Epithelial cell of esophagus (primary cell): ENCODE results near the gene EXD1.
"Not testable (repeated sequence)": the region's sequence is repeated elsewhere in the genome, so short reads cannot be mapped to it uniquely, and the experiment has no call there.

Source experiments
- DNase-seq: peaks from one replicate; pipeline ENCODE4 v3.0.0; 2010; ENCODE audit warnings: low read depth
- H3K4me3 ChIP-seq: 2 replicates; pipeline ENCODE4 v1.5.1; 2011; ENCODE audit warnings: mild to moderate bottlenecking, low read length, control low read depth
- TF ChIP-seq, protein P1 (sequence below): IDR thresholded peaks from 2 replicates; pipeline ENCODE4 v1.5.1; 2011; ENCODE audit warnings: low read depth, mild to moderate bottlenecking, low read length, control low read depth, inconsistent platforms; ENCODE audit not compliant: insufficient read depth; ENCODE audit errors: missing control alignments

Gene EXD1

DNA sequence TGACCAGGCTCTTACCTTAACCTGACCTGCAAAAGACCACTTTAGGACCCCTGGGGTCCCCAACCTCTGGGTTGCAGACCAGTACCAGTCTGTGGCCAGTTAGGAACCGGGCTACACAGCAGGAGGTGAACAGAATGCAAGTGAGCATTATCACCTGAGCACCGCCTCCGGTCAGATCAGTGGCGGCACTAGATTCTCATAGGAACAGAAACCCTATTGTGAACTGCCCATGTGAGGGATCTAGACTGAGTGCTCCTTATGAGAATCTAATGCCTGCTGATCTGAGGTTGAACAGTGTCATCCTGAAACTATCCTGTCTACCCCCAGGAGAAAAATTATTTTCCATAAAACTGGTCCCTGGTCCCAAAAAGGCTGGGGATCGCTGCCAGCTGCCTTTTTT is 20.9 kb upstream of the EXD1 start:
- H3K4me3 ChIP-seq, result no peak overlapping the region
- TF ChIP-seq, protein P1, sequence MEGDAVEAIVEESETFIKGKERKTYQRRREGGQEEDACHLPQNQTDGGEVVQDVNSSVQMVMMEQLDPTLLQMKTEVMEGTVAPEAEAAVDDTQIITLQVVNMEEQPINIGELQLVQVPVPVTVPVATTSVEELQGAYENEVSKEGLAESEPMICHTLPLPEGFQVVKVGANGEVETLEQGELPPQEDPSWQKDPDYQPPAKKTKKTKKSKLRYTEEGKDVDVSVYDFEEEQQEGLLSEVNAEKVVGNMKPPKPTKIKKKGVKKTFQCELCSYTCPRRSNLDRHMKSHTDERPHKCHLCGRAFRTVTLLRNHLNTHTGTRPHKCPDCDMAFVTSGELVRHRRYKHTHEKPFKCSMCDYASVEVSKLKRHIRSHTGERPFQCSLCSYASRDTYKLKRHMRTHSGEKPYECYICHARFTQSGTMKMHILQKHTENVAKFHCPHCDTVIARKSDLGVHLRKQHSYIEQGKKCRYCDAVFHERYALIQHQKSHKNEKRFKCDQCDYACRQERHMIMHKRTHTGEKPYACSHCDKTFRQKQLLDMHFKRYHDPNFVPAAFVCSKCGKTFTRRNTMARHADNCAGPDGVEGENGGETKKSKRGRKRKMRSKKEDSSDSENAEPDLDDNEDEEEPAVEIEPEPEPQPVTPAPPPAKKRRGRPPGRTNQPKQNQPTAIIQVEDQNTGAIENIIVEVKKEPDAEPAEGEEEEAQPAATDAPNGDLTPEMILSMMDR, result no peak
- DNase-seq, result no peak

DNA sequence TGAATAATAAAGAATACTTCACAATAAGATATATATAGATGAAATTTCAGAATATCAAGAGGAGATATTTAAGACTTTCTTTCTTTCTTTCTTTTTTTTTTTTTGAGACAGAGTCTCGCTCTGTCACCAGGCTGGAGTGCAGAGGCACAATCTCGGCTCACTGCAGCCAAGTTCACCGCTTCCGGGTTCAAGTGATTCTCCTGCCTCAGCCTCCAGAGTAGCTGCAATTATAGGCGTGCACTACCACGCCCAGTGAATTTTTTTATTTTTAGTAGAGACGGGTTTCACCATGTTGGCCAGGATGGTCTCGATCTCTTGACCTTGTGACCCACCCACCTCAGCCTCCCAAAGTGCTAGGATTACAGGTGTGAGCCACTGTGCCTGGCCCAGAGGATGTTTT is 20.2 kb upstream of the EXD1 start:
- H3K4me3 ChIP-seq, DNase-seq: not testable (repeated sequence)

DNA sequence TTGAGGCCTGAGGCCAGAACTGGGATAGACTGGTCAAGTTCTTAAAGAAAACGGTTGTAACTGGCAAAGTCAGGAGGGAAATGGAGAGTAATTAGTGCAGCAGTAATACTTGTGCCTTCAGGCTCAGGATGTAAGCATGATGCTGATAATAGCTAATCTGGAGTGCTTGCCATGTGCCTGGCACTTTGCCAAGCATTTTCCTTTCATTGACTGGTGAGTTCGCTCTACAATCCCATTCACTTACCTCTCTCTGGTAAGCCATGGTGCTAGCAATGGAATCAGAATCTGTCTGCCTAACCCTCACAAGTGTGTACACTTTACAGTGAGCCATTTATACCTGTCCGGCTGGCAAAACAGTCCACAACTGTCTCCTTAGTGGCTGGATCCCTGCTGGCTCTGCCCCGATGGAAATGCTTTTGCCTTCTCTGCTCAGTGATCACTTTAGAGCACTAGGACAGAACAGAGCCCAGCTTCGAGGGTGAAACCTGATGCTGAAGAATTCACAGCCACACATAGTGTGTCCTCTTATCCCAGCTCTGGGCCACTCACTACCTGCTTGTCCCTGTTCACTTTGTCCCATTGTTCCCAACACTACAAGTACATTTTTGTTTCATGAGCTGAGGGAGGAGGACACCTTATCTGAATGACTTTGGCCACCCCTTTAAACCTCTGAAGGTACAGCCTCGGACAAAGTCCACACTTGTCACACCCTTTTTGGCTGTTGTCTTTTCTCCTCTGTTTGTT is 10.8 kb upstream of the EXD1 start:
- DNase-seq, result peak; percentile 38

DNA sequence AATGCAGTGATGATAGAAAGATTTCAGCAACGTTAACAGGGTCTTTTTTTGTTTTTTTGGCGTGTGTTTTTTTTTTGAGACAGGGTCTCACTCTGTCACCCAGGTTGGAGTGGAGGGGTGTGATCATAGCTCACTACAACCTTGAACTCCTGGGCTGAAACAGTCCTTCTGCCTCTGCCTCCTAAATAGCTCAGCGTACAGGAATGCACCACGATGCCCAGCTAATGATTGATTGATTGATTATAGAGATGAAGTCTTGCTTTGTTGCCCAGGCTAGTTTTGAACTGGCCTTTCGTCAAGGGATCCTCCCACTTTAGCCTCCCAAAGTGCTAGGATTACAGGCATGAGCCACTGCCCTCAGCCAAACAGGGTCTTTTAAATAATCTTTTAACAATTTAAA is 7.5 kb upstream of the EXD1 start:
- H3K4me3 ChIP-seq, result no peak overlapping the region
- TF ChIP-seq, protein P1, result no peak
- DNase-seq, result no peak

More for the DNA sequence above, 10.8 kb upstream of the EXD1 start:
- no peak overlapping the region for H3K4me3 ChIP-seq
- TF ChIP-seq, protein P1, result no peak

DNA sequence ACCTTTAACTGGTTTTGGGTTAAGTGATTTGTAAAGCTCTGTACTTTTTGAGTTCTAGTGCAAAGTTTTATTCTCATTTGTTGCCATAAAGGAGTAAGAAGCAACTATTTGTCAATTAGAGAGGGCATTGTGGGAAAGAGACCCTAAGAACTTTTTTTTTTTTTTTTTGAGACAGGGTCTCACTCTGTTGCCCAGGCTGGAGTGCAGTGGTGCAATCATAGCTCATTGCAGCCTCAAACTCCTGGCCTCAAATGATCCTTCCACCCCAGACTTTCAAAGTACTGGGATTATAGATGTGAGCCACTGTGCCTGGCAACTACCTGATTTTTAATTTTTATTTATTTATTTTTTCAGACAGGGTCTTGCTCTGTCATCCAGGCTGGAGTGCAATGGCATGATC is 5.4 kb upstream of the EXD1 start:
- DNase-seq, result no peak
- TF ChIP-seq, protein P1, result no peak
- no peak overlapping the region for H3K4me3 ChIP-seq

DNA sequence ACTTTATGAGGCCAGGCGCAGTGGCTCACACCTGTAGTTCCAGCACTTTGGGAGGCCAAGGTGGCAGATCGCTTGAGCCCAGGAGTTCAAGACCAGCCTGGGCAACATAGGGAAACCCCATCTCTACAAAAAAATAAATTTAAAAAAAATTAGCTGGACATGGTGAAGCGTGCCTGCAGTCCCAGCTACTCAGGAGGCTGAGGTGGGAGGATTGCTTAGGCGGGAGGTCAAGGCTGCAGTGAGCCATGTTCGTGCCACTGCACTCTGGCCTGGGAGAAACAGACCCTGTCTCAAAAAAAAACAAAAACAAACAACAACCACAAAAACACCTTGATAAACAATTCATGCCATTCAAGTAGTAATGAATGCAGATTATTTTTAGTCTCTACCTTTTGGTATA is 4.7 kb upstream of the EXD1 start:
- not testable (repeated sequence) for H3K4me3 ChIP-seq, DNase-seq

DNA sequence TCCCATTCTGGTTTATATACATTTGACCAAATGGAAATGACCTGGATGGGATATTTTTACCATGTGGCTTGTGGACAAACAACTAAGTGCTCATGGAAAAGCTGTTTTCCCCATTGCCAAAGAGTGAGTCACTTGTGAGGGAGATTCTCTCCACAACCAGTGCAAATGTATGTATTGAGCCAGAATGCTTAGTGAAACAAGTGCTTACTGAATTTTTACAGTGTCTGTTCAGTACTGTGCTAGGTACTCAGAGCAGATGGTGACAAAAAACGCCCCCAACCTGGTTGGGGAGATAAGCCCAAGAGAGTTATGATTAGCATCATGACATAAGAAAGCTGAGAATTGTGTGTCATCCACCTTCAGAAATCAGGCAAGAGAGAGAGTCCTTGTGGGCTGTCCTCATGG is 2.8 kb upstream of the EXD1 start:
- TF ChIP-seq, protein P1, result no peak
- no peak overlapping the region for H3K4me3 ChIP-seq
- DNase-seq, result peak; percentile 82

DNA sequence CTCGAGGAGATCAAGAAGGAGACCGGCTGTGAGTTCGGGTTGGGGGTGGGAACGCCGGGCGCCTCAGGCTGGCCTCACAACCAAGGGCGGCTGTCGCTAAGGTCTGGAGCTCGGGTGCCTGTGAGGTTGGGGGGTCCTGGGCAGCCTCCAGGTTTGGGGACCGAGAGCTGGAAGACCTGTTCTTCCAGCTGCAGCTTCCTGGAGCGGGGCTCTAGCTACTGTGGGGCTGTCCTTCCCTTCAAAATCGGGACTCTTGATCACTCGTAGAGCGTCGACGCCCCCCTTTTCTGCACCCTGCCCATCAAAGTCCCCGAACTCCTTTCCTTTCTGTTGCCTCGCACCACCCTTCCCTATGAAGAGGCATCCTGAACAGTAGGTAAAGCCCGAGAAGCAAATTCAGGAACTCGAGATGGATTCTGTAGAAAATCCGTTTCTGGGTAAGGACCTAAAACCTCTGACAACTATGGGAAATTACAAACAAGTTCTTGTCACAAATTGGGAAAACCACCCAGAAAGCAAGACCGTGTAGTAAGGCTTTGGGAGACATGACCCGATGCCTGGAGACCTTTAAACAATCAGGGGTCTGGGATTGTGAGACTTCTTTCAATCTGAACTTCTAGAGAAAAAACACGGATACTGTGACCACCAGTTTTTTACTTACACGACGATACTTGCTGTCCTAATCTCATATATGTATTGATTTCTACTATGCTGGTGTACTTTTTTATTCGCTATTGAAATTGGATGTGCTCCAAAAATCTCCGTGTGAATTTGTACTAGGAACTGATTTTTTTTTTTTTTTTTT is 1.1 kb upstream of the EXD1 start:
- TF ChIP-seq, protein P1, result no peak
- DNase-seq, result no peak
- H3K4me3 ChIP-seq, result peak overlapping the region; percentile 97
